GM23248 (cell line): ENCODE data around the gene KIF16B.

Experiments
- EZH2 ChIP-seq: fragments of 200-600 bp; sonication (generic); IDR thresholded peaks from 2 replicates; pipeline ENCODE4 v1.6.1; 2018; ENCODE audit warnings: antibody characterized with exemption, mild to moderate bottlenecking; ENCODE audit not compliant: insufficient read depth, poor library complexity, severe bottlenecking
- EZH2phosphoT487 ChIP-seq: fragments of 200-600 bp; sonication (generic); IDR thresholded peaks from 2 replicates; pipeline ENCODE4 v1.6.1; 2018; ENCODE audit warnings: antibody characterized with exemption, moderate library complexity, mild to moderate bottlenecking, low read depth; ENCODE audit not compliant: insufficient read depth

- TF ChIP-seq EZH2 (no peak), EZH2phosphoT487 (no peak)
Measured at GRCh38 chr20:16501301-16501700, 71.9 kb downstream of the KIF16B start.
